Measurements from ENCODE around the gene FAM72D. TPM values are rescaled to one million over a fixed set of nuclear protein-coding genes. Genes with fewer than 3 reads are reported as not detected.
"Not testable (repeated sequence)": the region's sequence is repeated elsewhere in the genome, so short reads cannot be mapped to it uniquely, and the experiment has no call there.

The FAM72D gene
- total RNA-seq, 3 donors from 2014 or later (not counting 1 experiment from before 2014, with no cell fraction given), result 0.39 TPM; not detected in 2

DNA sequence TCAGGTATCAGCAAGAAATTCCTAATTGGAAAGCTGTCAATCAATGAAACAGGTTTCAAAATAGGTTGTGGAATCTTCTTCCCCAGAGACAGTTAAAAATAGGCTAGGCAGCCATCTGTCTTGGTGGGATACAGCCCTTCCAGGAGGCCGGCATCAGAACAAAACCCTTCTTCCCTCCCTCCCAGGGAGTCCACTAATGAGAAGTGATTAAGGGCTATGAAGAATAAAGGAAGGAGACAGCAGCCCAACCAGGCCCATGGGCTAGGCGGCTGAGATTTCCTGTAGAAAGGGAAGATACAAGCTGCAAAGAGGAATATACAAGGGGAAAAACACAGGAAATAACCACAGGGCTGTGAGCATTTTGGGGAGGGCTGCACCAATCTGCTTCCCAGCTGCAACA is 32.5 kb upstream of the FAM72D start:
- H3K27ac Mint-ChIP-seq; DNase-seq; H3K4me1 Mint-ChIP-seq; H3K4me3 ChIP-seq (ENCODE audit: low read length); H3K36me3 Mint-ChIP-seq; intact Hi-C loops (cut with micrococcal nuclease); H3K27me3 ChIP-seq (ENCODE audit: control insufficient read depth, insufficient read depth, low read length); H3K36me3 ChIP-seq (ENCODE audit: control insufficient read depth, insufficient read depth, low read length); H3K9me3 Mint-ChIP-seq; H3K9me3 ChIP-seq (ENCODE audit: control insufficient read depth, insufficient read depth, low read length); H3K4me3 Mint-ChIP-seq; H3K27me3 Mint-ChIP-seq (ENCODE audit: low read depth in 2 of 2); H3K4me1 ChIP-seq (ENCODE audit: control insufficient read depth, insufficient read depth, low read length); H3K27ac ChIP-seq (ENCODE audit: low read length); ATAC-seq: not testable (repeated sequence)
- 86% methylated on average over 1 of the region's 2 CpGs for WGBS (ENCODE audit: insufficient coverage)

DNA sequence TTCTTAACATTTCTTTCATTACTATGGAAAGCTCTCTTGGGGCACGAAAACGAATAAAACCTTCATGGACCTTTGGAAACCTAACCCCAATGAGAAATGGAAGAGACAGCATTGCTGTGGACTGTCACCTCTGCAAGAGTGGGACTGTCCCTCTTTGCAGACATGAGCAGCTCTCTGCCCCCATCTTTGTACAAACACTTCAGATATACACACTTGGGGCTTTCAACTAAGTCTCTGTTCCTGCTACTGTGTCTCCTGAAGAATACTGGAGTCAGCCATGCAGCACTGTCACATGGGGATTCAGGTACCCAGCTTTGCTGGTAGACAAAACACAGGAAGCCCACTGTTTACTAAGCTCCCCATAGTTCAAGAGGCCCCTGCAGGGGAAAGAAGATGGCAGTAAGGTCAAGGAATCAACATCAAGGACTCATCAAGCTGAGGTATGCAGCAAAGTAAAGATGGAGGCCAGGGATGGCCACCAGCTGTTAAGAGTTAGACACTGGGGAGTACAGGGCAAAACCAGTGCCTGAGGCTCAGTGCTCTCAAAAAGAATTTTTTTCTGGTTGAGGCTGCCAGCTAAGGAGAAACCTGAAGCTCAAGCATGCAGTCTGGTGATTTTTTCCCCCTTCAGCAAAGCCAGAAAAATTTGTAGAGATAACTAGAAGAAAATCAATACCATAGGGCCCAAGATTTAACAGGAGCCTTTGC is 31.7 kb upstream of the FAM72D start:
- H3K36me3 Mint-ChIP-seq; H3K27ac Mint-ChIP-seq; H3K4me3 ChIP-seq (ENCODE audit: low read length); H3K9me3 Mint-ChIP-seq; H3K27me3 Mint-ChIP-seq (ENCODE audit: low read depth in 2 of 2); H3K4me3 Mint-ChIP-seq; H3K9me3 ChIP-seq (ENCODE audit: control insufficient read depth, insufficient read depth, low read length); H3K27ac ChIP-seq (ENCODE audit: low read length); intact Hi-C loops (cut with micrococcal nuclease); H3K27me3 ChIP-seq (ENCODE audit: control insufficient read depth, insufficient read depth, low read length); H3K36me3 ChIP-seq (ENCODE audit: control insufficient read depth, insufficient read depth, low read length); DNase-seq; ATAC-seq; H3K4me1 ChIP-seq (ENCODE audit: control insufficient read depth, insufficient read depth, low read length); H3K4me1 Mint-ChIP-seq: not testable (repeated sequence)
- WGBS (ENCODE audit: insufficient coverage), result no CpG with 5 or more reads among the region's 2 CpGs

DNA sequence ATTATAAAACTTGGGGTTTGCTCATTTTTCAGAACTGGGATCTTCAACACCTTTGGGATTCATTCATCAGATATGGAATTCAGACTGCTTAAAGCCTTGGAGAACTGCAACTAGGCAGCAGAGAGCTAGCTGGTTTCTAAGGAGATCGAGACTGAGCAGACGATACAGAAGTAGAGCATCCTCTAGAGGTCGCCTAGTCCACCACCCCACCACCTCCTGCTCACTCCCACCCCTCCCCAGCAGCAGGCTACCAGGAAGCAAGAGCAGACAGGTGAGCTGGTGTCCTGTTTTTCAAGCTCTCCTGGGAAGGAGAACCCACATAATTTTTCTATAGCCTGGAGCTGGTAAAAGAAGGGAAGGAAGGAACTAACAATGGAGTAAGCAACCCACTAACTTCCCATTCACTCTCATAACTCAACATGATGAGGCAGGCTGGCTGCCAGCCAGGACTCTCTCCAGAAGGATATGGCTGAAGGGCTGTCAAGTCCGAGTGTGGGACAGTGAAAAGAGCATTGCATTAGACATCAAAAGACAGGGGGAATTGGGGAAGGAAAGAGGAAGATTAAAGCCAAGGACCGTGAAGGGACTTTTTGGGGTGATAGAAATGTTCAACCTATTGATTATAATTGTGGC is 30.5 kb upstream of the FAM72D start:
- H3K36me3 ChIP-seq (ENCODE audit: control insufficient read depth, insufficient read depth, low read length); H3K27ac Mint-ChIP-seq; H3K4me1 Mint-ChIP-seq; H3K27me3 ChIP-seq (ENCODE audit: control insufficient read depth, insufficient read depth, low read length); H3K36me3 Mint-ChIP-seq; H3K9me3 ChIP-seq (ENCODE audit: control insufficient read depth, insufficient read depth, low read length); H3K4me3 ChIP-seq (ENCODE audit: low read length); H3K4me3 Mint-ChIP-seq; DNase-seq; H3K27me3 Mint-ChIP-seq (ENCODE audit: low read depth in 2 of 2); H3K9me3 Mint-ChIP-seq; H3K27ac ChIP-seq (ENCODE audit: low read length); H3K4me1 ChIP-seq (ENCODE audit: control insufficient read depth, insufficient read depth, low read length); intact Hi-C loops (cut with micrococcal nuclease): not testable (repeated sequence)
- no CpG with 5 or more reads among the region's 5 CpGs for WGBS (ENCODE audit: insufficient coverage)
- peak in 1 of 3 donors; percentile 54 for ATAC-seq

DNA sequence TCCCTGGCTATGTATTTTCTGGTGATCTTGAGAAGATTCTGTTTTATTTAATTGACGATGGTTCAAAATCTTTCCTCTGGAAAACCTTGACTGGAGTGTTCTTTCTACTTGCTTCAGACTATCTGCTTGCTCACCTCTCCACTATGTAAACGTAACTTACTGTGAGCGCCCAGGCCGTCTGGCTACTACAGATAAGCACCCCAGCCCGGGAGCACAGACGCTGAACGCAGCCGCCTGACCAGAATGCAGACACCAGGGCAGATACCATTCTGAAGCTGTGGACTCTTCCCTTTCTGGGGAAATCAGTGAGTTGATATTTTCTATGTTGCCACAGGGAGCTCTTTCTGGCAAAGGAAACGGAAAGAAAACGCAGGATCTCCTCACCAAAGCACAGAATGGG is 29.3 kb upstream of the FAM72D start:
- intact Hi-C loops (cut with micrococcal nuclease); DNase-seq; H3K27ac ChIP-seq (ENCODE audit: low read length); H3K4me3 ChIP-seq (ENCODE audit: low read length); ATAC-seq; H3K4me1 Mint-ChIP-seq; H3K9me3 Mint-ChIP-seq; H3K36me3 ChIP-seq (ENCODE audit: control insufficient read depth, insufficient read depth, low read length); H3K36me3 Mint-ChIP-seq; H3K27me3 ChIP-seq (ENCODE audit: control insufficient read depth, insufficient read depth, low read length); H3K27me3 Mint-ChIP-seq (ENCODE audit: low read depth in 2 of 2); H3K4me1 ChIP-seq (ENCODE audit: control insufficient read depth, insufficient read depth, low read length); H3K4me3 Mint-ChIP-seq; H3K27ac Mint-ChIP-seq; H3K9me3 ChIP-seq (ENCODE audit: control insufficient read depth, insufficient read depth, low read length): not testable (repeated sequence)
- no CpG with 5 or more reads among the region's 10 CpGs for WGBS (ENCODE audit: insufficient coverage)

DNA sequence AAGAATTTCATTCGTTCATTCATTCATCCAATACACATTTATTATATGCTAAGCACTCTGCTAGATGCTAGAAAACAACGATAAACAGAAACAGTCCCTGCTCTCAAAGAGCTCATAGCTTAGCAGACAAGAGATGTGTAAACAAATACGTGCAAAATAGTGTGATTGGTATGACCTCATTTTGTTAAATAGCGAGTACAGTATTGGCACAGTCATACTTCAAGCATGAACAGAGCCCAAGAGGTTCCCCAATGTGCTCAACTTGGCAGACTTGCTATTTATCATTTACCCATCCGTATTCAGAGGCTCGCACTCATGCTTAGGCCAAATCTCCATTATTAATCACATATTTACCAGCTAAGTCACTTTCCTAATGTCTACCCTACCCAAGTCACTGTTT is 24.2 kb upstream of the FAM72D start:
- intact Hi-C loops (cut with micrococcal nuclease); H3K4me3 ChIP-seq (ENCODE audit: low read length); H3K4me1 ChIP-seq (ENCODE audit: control insufficient read depth, insufficient read depth, low read length); H3K4me1 Mint-ChIP-seq; H3K27ac Mint-ChIP-seq; H3K36me3 ChIP-seq (ENCODE audit: control insufficient read depth, insufficient read depth, low read length); DNase-seq; H3K9me3 Mint-ChIP-seq; H3K27me3 Mint-ChIP-seq (ENCODE audit: low read depth in 2 of 2); H3K36me3 Mint-ChIP-seq; H3K27me3 ChIP-seq (ENCODE audit: control insufficient read depth, insufficient read depth, low read length); ATAC-seq; H3K27ac ChIP-seq (ENCODE audit: low read length); H3K4me3 Mint-ChIP-seq; H3K9me3 ChIP-seq (ENCODE audit: control insufficient read depth, insufficient read depth, low read length): not testable (repeated sequence)
- no CpG with 5 or more reads among the region's 6 CpGs for WGBS (ENCODE audit: insufficient coverage)

DNA sequence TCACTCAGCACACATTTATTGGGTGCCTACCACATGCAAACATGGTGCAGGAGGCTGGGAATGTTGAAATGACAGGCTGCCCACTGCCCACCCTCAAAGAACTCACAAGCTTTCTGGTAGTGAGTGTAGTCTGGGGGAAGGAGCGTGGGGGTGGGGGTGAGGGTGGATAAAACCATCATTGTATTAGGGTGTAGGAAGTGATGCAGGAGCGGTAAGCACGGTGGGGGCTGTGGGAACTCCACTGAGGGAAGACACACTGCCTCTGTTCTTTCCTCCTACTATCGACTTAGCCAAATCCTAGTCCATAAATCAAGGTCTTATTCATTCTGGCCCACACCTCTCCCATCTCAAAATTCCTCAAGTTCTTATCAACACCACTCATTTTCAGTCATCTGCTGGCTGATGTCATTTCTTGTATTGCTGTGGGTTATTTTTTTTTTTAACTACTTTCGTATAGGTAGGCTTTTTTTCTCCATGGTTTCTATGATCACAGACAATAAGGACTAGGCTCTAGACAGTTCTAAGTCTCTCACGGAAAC is 21.7 kb upstream of the FAM72D start:
- H3K36me3 ChIP-seq (ENCODE audit: control insufficient read depth, insufficient read depth, low read length), result not testable (repeated sequence)

DNA sequence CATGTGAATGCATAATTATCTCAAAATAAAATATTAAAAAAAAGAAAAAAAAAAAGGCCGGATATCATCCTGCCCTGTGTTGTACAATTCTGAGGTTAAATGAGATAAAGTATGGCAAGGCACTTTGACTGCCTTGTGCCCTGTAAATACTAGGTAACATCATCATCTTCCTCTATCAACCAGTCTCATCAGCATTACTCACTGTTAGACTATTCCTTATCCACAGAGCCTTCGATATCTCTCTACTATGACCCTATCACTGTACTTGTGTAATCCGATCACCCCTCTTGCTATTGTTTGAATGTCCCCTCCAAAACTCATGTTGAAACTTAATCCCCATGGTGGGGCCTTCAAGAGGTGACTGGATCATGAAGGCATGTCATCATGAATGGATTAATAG is 18.9 kb upstream of the FAM72D start:
- ATAC-seq; H3K4me1 Mint-ChIP-seq; DNase-seq; H3K27me3 ChIP-seq (ENCODE audit: control insufficient read depth, insufficient read depth, low read length); H3K4me3 ChIP-seq (ENCODE audit: low read length); H3K9me3 Mint-ChIP-seq; H3K27me3 Mint-ChIP-seq (ENCODE audit: low read depth in 2 of 2); H3K27ac Mint-ChIP-seq; intact Hi-C loops (cut with micrococcal nuclease); H3K4me1 ChIP-seq (ENCODE audit: control insufficient read depth, insufficient read depth, low read length); H3K36me3 ChIP-seq (ENCODE audit: control insufficient read depth, insufficient read depth, low read length); H3K27ac ChIP-seq (ENCODE audit: low read length); H3K4me3 Mint-ChIP-seq; H3K9me3 ChIP-seq (ENCODE audit: control insufficient read depth, insufficient read depth, low read length); H3K36me3 Mint-ChIP-seq: not testable (repeated sequence)
- no CpG with 5 or more reads among the region's 3 CpGs for WGBS (ENCODE audit: insufficient coverage)

More for the DNA sequence above, 21.7 kb upstream of the FAM72D start:
- H3K4me3 ChIP-seq (ENCODE audit: low read length); H3K27ac ChIP-seq (ENCODE audit: low read length); H3K27me3 Mint-ChIP-seq (ENCODE audit: low read depth in 2 of 2); H3K9me3 ChIP-seq (ENCODE audit: control insufficient read depth, insufficient read depth, low read length); H3K27ac Mint-ChIP-seq; H3K27me3 ChIP-seq (ENCODE audit: control insufficient read depth, insufficient read depth, low read length); intact Hi-C loops (cut with micrococcal nuclease); H3K9me3 Mint-ChIP-seq; H3K4me3 Mint-ChIP-seq; H3K4me1 Mint-ChIP-seq; ATAC-seq; H3K4me1 ChIP-seq (ENCODE audit: control insufficient read depth, insufficient read depth, low read length); H3K36me3 Mint-ChIP-seq; DNase-seq: not testable (repeated sequence)
- 80% methylated on average over 1 of the region's 6 CpGs for whole genome bisulfite sequencing (ENCODE audit: insufficient coverage)

Measured in natural killer cell (primary cell).